HG02852 (cell line): ENCODE measurements around the gene CIB2.

Source experiments
- ATAC-seq: cut with Tn5 transposase; IDR thresholded peaks from one replicate; pipeline ENCODE4 v1.9.1; 2021; ENCODE audit warnings: mild to moderate bottlenecking, moderate library complexity; ENCODE audit not compliant: unreplicated experiment

CIB2 gene

DNA sequence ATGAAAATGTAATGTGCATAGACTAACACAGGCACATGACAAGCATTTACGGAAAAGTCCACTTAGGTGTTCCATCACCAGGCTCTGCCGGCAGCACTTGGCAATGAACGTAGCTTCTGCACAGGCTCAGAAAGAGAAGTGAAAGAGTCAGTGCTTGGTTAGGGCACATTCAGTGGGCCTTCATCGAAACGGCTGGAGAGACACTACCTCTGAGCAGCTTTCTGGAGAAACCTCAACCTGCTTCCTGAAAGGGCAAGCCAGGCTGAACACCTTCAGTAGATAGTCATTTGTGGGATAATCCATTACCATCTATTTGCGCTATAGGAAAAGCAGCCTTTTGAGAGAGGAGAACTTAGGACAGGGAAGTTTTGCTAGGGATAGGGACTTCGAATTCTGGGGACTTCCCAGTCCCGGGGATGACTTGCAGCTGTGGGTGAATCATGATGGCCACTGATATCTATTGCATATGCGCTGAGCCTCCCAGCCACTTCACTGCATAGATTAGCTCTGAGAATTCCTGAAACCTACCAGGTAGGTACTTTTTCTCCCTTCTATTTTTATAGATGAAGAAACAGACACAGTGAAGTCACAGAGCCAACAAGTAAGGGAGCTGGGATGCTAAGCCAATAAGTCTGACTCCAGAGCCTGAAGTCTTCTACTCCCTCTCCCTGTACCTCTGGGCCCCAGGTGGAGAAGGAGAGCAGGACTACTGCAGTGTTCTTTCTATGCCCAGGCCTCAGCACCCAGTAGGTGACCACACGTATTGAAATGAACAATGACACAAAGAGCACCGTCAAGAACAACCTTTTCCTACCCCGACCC lies 43.1 kb downstream of the CIB2 start:
- ATAC-seq: peak; percentile 60

- no peak for ATAC-seq
These were observed 45.3 kb downstream of the CIB2 start for GRCh38 chr15:78085928-78086327.

GRCh38 chr15:78084449-78084750 lies 46.8 kb downstream of the CIB2 start:
- ATAC-seq: no peak

DNA sequence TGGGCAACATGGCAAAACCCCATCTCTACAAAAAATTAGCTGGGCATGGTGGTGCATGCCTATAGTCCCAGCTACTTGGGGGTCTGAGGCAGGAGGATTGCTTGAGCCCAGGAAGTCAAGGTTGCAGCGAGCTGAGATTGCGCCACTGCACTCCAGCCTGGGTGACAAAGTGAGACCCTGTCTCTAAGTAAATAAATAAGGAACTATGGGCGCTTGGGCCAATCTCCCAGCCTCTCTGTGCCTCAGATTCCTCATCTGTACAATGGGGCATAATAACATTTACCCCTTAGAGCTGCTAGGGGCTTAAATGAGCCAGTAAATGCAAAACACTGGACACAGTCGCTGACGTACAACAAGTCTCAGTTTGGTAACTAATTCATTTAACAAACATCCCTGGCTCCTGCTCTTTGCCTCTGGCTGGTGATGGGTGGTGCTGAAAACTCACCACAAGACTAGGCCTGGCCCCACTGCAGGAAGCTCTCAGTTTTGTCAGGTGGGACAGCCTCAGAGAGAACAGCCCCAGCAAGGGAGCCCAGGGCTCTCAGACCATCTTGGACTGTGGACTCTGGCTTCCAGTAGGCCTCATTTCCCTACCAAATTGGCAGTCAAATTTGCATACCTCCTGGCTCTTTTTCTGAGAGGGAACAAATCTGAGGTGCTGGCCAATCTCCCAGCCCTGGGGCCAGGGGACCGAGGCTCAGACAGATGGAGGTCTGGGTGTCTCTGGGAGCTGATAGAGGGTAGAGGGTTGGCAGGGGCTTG lies 47.4 kb downstream of the CIB2 start:
- ATAC-seq: no peak

DNA sequence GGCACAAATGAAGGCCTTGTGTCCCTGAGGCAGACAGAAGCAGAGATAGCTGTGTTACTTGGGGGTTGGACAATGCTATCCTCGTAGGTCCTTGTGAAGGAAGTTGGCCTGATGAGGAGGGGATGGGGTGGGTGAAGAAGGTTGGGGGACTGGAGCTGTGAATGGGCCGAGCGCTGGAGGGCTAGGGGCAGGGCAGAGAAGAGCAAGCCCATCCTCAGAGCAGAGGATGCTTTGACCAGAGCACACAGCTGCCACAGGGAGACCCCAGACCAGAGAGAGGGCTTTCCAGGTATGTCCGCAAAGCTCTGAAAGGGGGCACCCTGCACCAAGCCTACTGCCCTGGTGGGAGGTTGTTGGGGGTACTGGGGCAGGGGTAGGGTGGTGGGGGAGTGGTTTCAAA lies 48.1 kb downstream of the CIB2 start:
- no peak for ATAC-seq

DNA sequence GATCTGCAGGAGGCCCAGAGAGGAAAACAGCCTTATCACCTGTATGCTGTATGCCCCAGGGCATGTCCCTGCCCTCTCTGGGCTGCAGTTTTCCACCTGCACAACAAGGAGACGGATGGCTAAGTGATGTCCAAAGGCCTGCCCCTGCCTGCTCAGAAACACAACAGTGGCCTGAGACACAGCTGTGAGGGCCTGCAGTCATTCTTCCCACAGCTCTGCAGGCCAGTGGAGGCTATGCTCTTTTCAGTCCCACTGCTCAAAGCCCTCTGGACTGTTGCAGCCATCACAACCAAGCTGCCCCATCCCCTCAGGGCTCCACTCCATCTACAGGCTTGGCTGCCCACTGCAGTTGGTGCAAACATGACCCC lies 48.5 kb downstream of the CIB2 start:
- ATAC-seq: no peak

DNA sequence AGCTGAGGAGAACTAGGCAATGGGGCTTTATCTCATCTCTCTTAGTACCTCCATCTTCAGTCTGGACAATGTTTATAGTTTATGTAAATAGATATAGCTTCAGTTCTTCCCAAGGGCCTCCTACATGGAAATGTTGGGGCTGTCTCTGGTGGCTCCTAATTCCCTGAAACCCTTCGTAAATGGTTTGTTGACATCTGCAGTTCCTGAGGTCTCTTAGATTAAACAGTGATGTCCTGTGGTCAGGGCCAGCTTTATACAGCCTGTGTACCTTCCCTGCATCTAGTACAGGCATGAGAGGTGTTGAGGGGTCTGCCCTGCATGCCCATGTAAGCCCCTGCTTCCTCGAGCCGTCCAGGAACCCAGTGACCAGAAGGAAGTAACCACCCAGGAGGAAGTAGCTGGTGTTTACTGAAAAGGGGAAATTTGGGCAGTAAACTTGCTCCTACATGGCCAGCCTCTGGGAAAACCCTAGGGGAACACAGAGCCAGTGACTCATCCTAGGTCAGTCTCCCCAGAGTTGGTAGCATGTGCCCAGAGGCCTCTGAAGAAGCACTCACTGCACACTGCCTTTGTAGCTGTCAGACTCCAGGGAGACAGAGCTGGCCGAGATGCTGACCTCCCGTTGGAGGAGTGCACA lies 49.0 kb downstream of the CIB2 start:
- ATAC-seq: no peak

DNA sequence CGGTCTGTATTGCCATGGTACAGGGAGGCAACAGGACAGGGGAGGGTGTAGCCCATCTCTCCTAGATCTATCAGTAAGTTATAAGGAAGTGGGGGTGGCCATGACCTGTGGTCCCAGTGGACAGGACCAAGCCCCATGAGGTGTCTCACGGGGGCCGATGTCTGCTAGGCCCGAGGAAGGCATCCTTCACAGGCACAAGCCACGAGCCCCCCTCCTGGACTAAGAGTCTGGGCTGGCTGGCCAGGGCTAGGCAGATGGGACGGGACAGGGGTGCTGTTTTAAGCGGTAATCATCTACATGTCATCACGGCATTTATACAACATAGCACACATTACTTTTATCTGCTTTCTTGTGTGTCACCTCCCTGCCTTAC lies 51.2 kb downstream of the CIB2 start:
- ATAC-seq: no peak

GRCh38 chr15:78079298-78080087 lies 51.8 kb downstream of the CIB2 start:
- ATAC-seq: no peak

DNA sequence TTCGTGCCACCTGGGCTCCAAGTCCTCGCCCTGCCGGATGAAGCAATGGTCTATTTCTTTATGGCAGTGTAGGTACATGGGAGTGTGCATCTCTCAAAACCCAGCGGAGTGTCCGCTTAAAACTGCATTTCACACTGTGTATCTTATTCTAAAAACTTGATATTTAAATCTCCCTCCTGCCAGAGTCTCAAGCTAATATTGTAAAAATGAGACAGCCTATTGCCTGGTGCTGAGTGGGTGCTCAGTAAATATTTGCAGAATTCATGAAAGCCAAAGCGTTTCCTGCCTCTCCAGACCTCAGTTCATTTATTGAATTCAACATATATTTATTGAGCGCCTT lies 53.4 kb downstream of the CIB2 start:
- ATAC-seq: no peak

GRCh38 chr15:78077053-78077870 lies 54.0 kb downstream of the CIB2 start, which contains the start of gene TBC1D2B:
TSS of gene TBC1D2B (minus strand) at chr15:78077711. CDS start at chr15:78077652, 59 bp downstream.
- ATAC-seq: peak; percentile 67

- ATAC-seq: peak; percentile 19
These were observed 54.8 kb downstream of the CIB2 start for GRCh38 chr15:78076231-78077052.

DNA sequence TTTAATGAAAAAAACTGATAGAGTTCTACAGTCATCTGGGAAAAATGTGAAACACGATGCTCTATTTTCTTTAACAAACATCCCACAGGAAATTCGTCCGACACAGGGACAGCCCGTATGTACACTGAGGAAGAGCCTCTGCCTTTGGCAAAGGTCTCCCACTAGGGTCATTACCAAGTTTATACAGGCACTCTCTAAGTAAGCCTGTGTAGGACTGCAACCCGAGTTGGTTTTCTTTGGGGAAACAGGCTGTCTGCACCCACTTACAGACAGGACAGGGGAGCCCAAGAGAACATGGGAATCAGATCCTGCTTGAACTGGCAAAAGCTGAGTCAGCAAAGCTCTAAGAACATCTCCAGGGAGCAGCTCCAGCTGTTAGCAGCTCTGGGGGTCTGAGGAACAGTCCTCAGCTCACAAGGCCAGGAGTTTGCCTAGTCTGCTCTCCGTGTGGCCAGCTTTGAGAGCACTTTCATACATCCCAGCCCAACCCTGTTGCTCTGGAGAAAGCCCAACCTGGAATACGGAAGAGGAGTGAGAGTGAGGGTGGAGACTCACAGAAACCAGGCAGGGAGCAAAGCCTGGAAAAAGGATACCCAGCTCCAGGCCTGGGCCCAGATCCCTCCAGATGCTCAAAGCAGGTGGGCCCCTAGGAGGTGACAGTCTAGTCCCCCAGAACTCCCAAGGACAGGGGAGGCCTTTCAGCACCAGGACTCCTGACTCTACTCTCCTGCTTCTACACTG lies 55.6 kb downstream of the CIB2 start:
- ATAC-seq: no peak

DNA sequence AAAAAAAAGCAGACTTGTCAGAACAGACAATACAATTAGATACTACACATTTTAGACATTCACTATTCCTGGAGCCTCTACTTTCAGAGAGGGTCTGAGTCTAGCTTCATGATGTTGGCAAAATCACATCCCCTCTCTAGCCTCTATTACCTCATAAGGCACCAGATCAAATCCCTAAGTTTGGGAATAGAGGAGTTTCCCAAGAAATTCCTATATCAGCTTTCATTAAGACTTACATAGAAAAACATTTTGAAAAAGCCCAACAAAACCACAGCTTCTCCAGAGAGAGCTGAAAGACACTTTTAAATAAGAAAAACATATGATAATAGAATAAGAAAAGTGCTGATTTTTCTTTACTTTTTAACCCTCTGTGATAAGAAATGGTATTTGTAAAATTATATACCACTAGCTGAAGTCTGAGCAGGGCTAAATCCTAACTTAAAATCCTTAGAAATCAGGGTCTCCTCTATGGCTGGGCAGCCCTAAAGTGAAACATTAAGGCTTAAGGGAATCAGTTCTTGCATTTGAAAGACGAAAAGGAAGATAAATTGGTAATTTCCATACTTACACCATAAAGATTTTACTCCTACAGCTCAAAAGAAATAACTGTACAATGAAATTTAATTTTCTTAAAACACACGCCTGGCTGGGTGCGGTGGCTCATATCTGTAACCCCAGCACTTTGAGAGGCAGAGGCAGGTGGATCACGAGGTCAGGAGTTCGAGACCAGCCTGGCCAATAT lies 58.0 kb downstream of the CIB2 start:
- no peak for ATAC-seq

GRCh38 chr15:78072080-78072892 lies 59.0 kb downstream of the CIB2 start:
- no peak for ATAC-seq

- no peak for ATAC-seq
These were observed 59.9 kb downstream of the CIB2 start for GRCh38 chr15:78071383-78071782.

DNA sequence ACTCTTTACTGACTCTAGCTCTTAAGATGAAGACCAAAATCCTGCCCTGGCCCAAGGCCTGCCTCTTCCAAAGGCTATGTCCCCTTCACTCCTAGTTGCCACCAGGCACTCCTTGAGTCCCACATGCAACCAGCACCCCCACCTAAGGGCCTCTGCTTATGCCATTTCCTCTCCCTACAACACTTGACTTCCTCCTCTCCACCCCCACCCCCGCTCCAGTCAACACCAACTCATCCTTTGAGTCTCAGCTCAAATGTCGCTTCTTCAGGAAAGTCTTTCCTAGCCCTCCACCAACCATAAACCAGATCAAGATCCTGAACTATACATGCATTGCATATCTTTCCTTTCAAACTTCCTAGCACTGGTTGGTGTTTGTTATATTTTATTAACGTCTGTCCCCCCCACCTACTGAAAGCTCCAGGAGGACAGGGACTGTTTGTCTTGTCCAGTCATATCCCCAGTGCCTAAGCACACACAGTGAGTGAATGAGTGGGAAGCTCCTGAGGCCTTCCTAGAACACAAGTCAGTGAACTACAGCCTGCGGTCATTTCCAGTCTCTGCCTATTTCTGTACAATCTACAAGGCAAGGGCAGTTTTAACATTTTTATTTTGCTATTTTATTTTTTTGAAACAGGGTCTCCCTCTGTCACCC lies 61.1 kb downstream of the CIB2 start:
- no peak for ATAC-seq
